Sigmoid colon (tissue), 4 donors: Measurements from ENCODE around the gene PRPF18.

Source experiments
- CTCF ChIP-seq, 4 experiments: fragments of 450-650 bp in 3 of 4; fragments of 200-600 bp in 1 of 4; IDR thresholded peaks; one replicate each; pipeline ENCODE4 v1.5.1; 2016 to 2019; ENCODE audit warnings: antibody characterized with exemption in 4 of 4, mild to moderate bottlenecking in 3 of 4, moderate library complexity in 2 of 4
- EP300 ChIP-seq, 4 donors: sonication (generic); formaldehyde crosslinking; IDR thresholded peaks; one replicate each; pipeline ENCODE4 v1.6.1; 2017; ENCODE audit warnings: antibody characterized with exemption in 4 of 4
- POLR2A ChIP-seq, 2 donors: fragments of 450-650 bp; IDR thresholded peaks; one replicate each; pipeline ENCODE4 v1.6.1; 2016; ENCODE audit warnings: antibody characterized with exemption in 2 of 2, mild to moderate bottlenecking in 2 of 2, moderate library complexity in 2 of 2
- POLR2AphosphoS5 ChIP-seq, 4 donors: sonication (generic); formaldehyde crosslinking; IDR thresholded peaks; one replicate each; pipeline ENCODE4 v1.6.1; 2017; ENCODE audit warnings: antibody characterized with exemption in 4 of 4

GRCh38 chr10:13594641-13595040 lies 7.9 kb downstream of the PRPF18 start:
- TF ChIP-seq CTCF (IDR thresholded peaks at IDR 0.05): no peak
- TF ChIP-seq EP300 (IDR thresholded peaks at IDR 0.05): no peak
- TF ChIP-seq POLR2AphosphoS5 (IDR thresholded peaks at IDR 0.05): no peak
- no peak for TF ChIP-seq POLR2A (IDR thresholded peaks at IDR 0.05)
